ENCODE data around the gene SPATA1.

GRCh38 chr1:84603941-84604830 is 98.0 kb downstream of the SPATA1 start:
- TF ChIP-seq SUZ12 (IDR thresholded peaks at IDR 0.05; ENCODE audit: extremely low read depth, insufficient read depth, insufficient read length) (no peak), ZNF274 (IDR thresholded peaks at IDR 0.05; ENCODE audit: low read depth, low read length) (no peak), YY1 (IDR thresholded peaks at IDR 0.05; ENCODE audit: insufficient read depth, insufficient read length) (no peak)
